SK-N-SH (cell line): ENCODE data around the gene UMODL1. TPM values are rescaled to one million over a fixed set of nuclear protein-coding genes. Genes with fewer than 3 reads are reported as not detected.

Experiments
- CTCF ChIA-PET: fragments of 300-600, 350-600 bp; formaldehyde crosslinking; extraction: SDS; loops from one replicate; lab custom pipeline; 2021; lab: Yijun Ruan, JAX
- POLR2A ChIA-PET: fragments of 350-600 bp; sonication (Branson Sonifier 250); formaldehyde crosslinking; extraction: SDS; loops from one replicate; lab custom pipeline; 2020; ENCODE audit warnings: antibody characterized with exemption, inconsistent platforms; lab: Yijun Ruan, JAX
- DNase-seq: peaks from one replicate; pipeline ENCODE4 v3.0.0; 2012
- H2AFZ ChIP-seq: fragments of 200-600 bp; sonication (generic); 2 replicates; pipeline ENCODE4 v1.8.1; 2016; ENCODE audit warnings: antibody characterized with exemption, mild to moderate bottlenecking, low read depth
- H3F3A ChIP-seq: fragments of 200-600 bp; sonication (generic); replicated peaks from 2 replicates; pipeline ENCODE3; 2016; ENCODE audit warnings: antibody characterized with exemption, mild to moderate bottlenecking; ENCODE audit not compliant: insufficient read depth
- H3K27ac ChIP-seq, 2 experiments: fragments of 200-500 bp in 1 of 2; fragments of 200-600 bp in 1 of 2; sonication (Bioruptor generic) in 1 of 2; sonication (generic), shearing (Covaris generic) in 1 of 2; 2 replicates each; pipeline versions ENCODE4 v1.5.1 to v1.6.1; 2014 to 2016; ENCODE audit warnings: low read depth in 2 of 2, inconsistent platforms in 1 of 2, low read length in 1 of 2, mild to moderate bottlenecking in 1 of 2, mixed read lengths in 1 of 2
- H3K27me3 ChIP-seq: fragments of 200-600 bp; sonication (generic), shearing (Covaris generic); 2 replicates; pipeline ENCODE4 v1.6.1; 2016; ENCODE audit warnings: mixed run types; ENCODE audit not compliant: insufficient read depth
- H3K36me3 ChIP-seq, 2 experiments: fragments of 200-500 bp in 1 of 2; fragments of 200-600 bp in 1 of 2; sonication (Bioruptor generic) in 1 of 2; sonication (generic) in 1 of 2; replicated peaks in 1 of 2; 2 replicates each; pipeline versions ENCODE3 to v1.5.1; 2014 to 2016; ENCODE audit warnings: low read length in 1 of 2, mild to moderate bottlenecking in 1 of 2; ENCODE audit not compliant: insufficient read depth in 2 of 2, control insufficient read depth in 1 of 2
- H3K4me1 ChIP-seq, 2 experiments: fragments of 200-500 bp in 1 of 2; fragments of 200-600 bp in 1 of 2; sonication (Bioruptor generic) in 1 of 2; sonication (generic), shearing (Covaris generic) in 1 of 2; 2 replicates each; pipeline versions ENCODE4 v1.5.1 to v1.6.1; 2014 to 2016; ENCODE audit warnings: low read depth in 1 of 2, low read length in 1 of 2, mixed run types in 1 of 2; ENCODE audit not compliant: insufficient read depth in 2 of 2, control insufficient read depth in 1 of 2
- H3K4me2 ChIP-seq: fragments of 200-600 bp; sonication (generic), shearing (Covaris generic); 2 replicates; pipeline ENCODE4 v1.6.1; 2017; ENCODE audit warnings: mixed run types
- H3K4me3 ChIP-seq, 2 experiments: fragments of 200-500 bp in 1 of 2; fragments of 200-600 bp in 1 of 2; sonication (Bioruptor generic) in 1 of 2; sonication (generic), shearing (Covaris generic) in 1 of 2; 2 replicates each; pipeline versions ENCODE4 v1.5.1 to v1.8.1; 2014 to 2016; ENCODE audit warnings: low read depth in 2 of 2, inconsistent platforms in 1 of 2, low read length in 1 of 2, mild to moderate bottlenecking in 1 of 2, mixed read lengths in 1 of 2, moderate library complexity in 1 of 2
- H3K79me2 ChIP-seq: fragments of 200-600 bp; sonication (generic); 2 replicates; pipeline ENCODE4 v1.8.1; 2017; ENCODE audit warnings: mild to moderate bottlenecking; ENCODE audit not compliant: insufficient read depth
- H3K9ac ChIP-seq: fragments of 200-600 bp; sonication (generic); 2 replicates; pipeline ENCODE4 v1.6.1; 2017; ENCODE audit warnings: mixed run types
- H3K9me2 ChIP-seq: fragments of 200-600 bp; sonication (generic); 2 replicates; pipeline ENCODE4 v1.6.1; 2017; ENCODE audit warnings: mixed run types
- H3K9me3 ChIP-seq: fragments of 200-600 bp; sonication (generic); 2 replicates; pipeline ENCODE4 v1.6.1; 2017; ENCODE audit warnings: mixed run types, mild to moderate bottlenecking, moderate library complexity
- H4K20me1 ChIP-seq: fragments of 200-600 bp; sonication (generic); 2 replicates; pipeline ENCODE4 v1.6.1; 2017; ENCODE audit warnings: mild to moderate bottlenecking, mixed run types; ENCODE audit not compliant: insufficient read depth
- CHD2 ChIP-seq: fragments of 150-350 bp; IDR thresholded peaks from 2 replicates; pipeline ENCODE4 v1.6.1; 2018; ENCODE audit warnings: low read length; ENCODE audit not compliant: partially characterized antibody
- EP300 ChIP-seq, 2 experiments: IDR thresholded peaks; 2 replicates each; pipeline versions ENCODE4 v1.4.0 to v1.6.1; 2012; ENCODE audit warnings: borderline replicate concordance in 1 of 2, low read depth in 1 of 2, low read length in 1 of 2
- FOXJ3 ChIP-seq: sonication (generic); formaldehyde crosslinking; IDR thresholded peaks from 2 replicates; pipeline ENCODE4 v1.5.1; 2020; ENCODE audit warnings: mild to moderate bottlenecking, missing genetic modification reagents
- FOXM1 ChIP-seq: IDR thresholded peaks from 2 replicates; pipeline ENCODE4 v1.4.0; 2012; ENCODE audit warnings: low read depth, mild to moderate bottlenecking
- GATA2 ChIP-seq: sonication (generic); formaldehyde crosslinking; IDR thresholded peaks from 2 replicates; pipeline ENCODE4 v1.5.0; 2020; ENCODE audit warnings: mild to moderate bottlenecking, missing genetic modification reagents
- JUND ChIP-seq: IDR thresholded peaks from 2 replicates; pipeline ENCODE4 v1.4.0; 2012
- MEF2A ChIP-seq: IDR thresholded peaks from 2 replicates; pipeline ENCODE4 v1.4.0; 2012; ENCODE audit warnings: low read depth, borderline replicate concordance
- NFIC ChIP-seq: IDR thresholded peaks from 2 replicates; pipeline ENCODE4 v1.4.0; 2012; ENCODE audit warnings: borderline replicate concordance
- REST ChIP-seq: IDR thresholded peaks from 2 replicates; pipeline ENCODE4 v1.6.1; 2012; ENCODE audit warnings: mild to moderate bottlenecking, low read depth, low read length, moderate library complexity
- RFX5 ChIP-seq: IDR thresholded peaks from 2 replicates; pipeline ENCODE4 v1.6.1; 2012; ENCODE audit warnings: mild to moderate bottlenecking, improper control_type of control experiment, low read length
- SIN3A ChIP-seq: IDR thresholded peaks from 2 replicates; pipeline ENCODE4 v1.6.1; 2012; ENCODE audit warnings: low read depth, mild to moderate bottlenecking, low read length, moderate library complexity, borderline replicate concordance
- SMC3 ChIP-seq: IDR thresholded peaks from 2 replicates; pipeline ENCODE4 v1.6.1; 2012; ENCODE audit warnings: low read depth, low read length, improper control_type of control experiment
- TAF1 ChIP-seq: IDR thresholded peaks from 2 replicates; pipeline ENCODE4 v1.6.1; 2012; ENCODE audit warnings: low read depth, mild to moderate bottlenecking, low read length, moderate library complexity, borderline replicate concordance
- TCF12 ChIP-seq: IDR thresholded peaks from 2 replicates; pipeline ENCODE4 v1.4.0; 2012
- YY1 ChIP-seq: IDR thresholded peaks from 2 replicates; pipeline ENCODE4 v1.4.0; 2012; ENCODE audit warnings: low read depth, mild to moderate bottlenecking
- ZBTB33 ChIP-seq: IDR thresholded peaks from 2 replicates; pipeline ENCODE4 v1.4.0; 2012; ENCODE audit warnings: low read depth, borderline replicate concordance
- WGBS: methylation state at CpG from one replicate; pipeline ENCODE4 v1.1.6; 2017; ENCODE audit warnings: low lambda C conversion rate; 5-methylcytosine and 5-hydroxymethylcytosine counted together
- polyA plus RNA-seq, 3 experiments: library from polyadenylated mRNA; depleted of rRNA; stranded (reverse); fragments of >200 nt; gene quantifications; 2 replicates each; pipeline ENCODE4 v1.2.3, GENCODE V29; 2012
- TF ChIP-seq, protein P1 (sequence below): IDR thresholded peaks from 2 replicates; pipeline ENCODE4 v1.4.0; 2012; ENCODE audit warnings: low read depth, borderline replicate concordance

The UMODL1 gene
- polyA plus RNA-seq, 1 of the 3 experiments (the other 2 are of a cell fraction) = not detected

DNA sequence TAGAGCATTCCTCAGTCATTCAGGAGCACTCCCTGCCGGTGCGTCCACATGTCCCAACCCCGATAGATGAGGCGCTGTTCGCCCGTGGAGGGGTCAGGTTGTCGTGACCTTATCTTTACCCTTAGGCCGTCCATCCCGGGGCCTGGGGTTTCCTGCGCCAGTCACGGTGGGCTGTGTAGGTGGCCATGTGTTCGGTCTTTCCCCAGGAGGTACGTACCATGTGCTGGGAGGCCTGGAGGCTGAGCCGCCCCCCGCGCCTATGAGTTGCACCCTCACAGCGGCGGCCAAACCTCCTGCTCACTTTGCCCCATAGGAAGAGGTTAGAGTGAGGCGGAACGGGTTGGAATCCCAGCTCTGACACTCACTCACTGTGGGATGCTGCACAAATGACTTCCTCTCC is 35.3 kb downstream of the UMODL1 start:
- Histone ChIP-seq H4K20me1 (no peaks in the 10 kb centered on the region), H2AFZ (no peak overlapping the region), H3K9me2 (no peaks in the 10 kb centered on the region), H3K9me3 (no peaks in the 10 kb centered on the region), H3K4me1 (no peaks in the 10 kb centered on the region), H3K79me2 (no peaks in the 10 kb centered on the region), H3F3A (no peaks in the 10 kb centered on the region), H3K9ac (no peak overlapping the region), H3K36me3 (no peaks in the 10 kb centered on the region), H3K4me3 (no peak overlapping the region), H3K27ac (no peak overlapping the region), H3K27me3 (no peaks in the 10 kb centered on the region), H3K4me2 (no peak overlapping the region)
- no peak for DNase-seq
- ChIA-PET POLR2A (no interaction called here), CTCF (interaction anchor here (1.3 to 4.8 kb wide), 5 partner anchors 11 to 290 kb away, joined by 5 to 55 read pairs (median 7); no protein-coding TSS in a partner anchor)
- TF ChIP-seq FOXJ3 (CRISPR knock-in tag) (no peak), SIN3A (no peak), EP300 (IDR thresholded peaks at IDR 0.05; ENCODE audit: borderline replicate concordance in 1 of 2, low read depth in 1 of 2, low read length in 1 of 2) (no peak), FOXM1 (no peak), YY1 (no peak), RFX5 (no peak), REST (no peak), TCF12 (no peak), JUND (no peak), MEF2A (no peak), CHD2 (no peak)
- TF ChIP-seq, protein P1, sequence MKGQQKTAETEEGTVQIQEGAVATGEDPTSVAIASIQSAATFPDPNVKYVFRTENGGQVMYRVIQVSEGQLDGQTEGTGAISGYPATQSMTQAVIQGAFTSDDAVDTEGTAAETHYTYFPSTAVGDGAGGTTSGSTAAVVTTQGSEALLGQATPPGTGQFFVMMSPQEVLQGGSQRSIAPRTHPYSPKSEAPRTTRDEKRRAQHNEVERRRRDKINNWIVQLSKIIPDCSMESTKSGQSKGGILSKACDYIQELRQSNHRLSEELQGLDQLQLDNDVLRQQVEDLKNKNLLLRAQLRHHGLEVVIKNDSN = no peak
- WGBS = 78% methylated on average over 13 of the region's 20 CpGs

DNA sequence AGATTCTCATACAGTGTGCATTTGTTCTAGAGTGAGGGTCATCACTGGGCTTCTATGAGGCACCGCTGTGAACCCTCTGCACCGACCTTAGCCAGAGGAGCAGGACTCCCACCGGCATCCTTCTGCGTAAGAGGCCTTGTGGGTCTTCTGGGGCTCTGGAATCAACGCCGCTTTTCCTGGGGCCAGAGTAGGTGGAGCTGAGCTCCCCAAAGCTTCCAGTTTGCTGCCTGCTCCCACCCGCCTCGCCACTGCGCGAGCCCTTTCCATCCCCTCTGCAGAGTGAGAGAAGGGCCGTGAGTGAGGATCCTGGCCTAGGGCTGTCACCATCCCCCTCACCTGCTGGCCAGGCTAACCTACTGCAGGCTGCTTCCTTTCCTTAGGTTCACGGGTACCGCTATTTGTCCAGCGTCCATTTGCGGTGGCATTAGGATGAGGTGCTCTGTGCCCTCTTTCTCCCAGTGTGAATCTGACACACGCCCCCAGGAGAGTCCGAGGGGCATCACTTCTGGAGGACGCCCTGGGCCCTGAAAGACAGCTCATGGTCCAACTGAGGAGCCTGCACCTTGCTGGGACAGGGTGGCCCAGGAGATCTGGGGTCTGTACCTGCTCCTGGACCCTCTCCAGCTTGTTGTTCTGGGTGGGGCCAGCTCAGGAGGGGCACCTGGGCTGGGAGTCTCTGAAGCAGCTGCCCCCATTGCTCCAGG is 36.2 kb downstream of the UMODL1 start:
- Histone ChIP-seq H3K4me1 (no peaks in the 10 kb centered on the region), H3K36me3 (no peaks in the 10 kb centered on the region), H4K20me1 (no peaks in the 10 kb centered on the region), H3K9me2 (no peaks in the 10 kb centered on the region), H3K4me2 (no peak overlapping the region), H3K79me2 (no peaks in the 10 kb centered on the region), H3K9ac (no peak overlapping the region), H3K9me3 (no peaks in the 10 kb centered on the region), H2AFZ (no peak overlapping the region), H3K27me3 (no peaks in the 10 kb centered on the region), H3K27ac (no peak overlapping the region), H3F3A (no peaks in the 10 kb centered on the region), H3K4me3 (peak overlapping the region in 1 of 2 experiments; percentile 16; a peak in 1 of 4 replicates)
- peak; percentile 48 for DNase-seq
- 80% methylated on average over 15 of the region's 18 CpGs for WGBS
- POLR2A ChIA-PET = no interaction called here
- CTCF ChIA-PET = interaction anchor here (0.7 to 4.8 kb wide), 27 partner anchors 10 to 827 kb away, joined by 3 to 55 read pairs (median 4); no protein-coding TSS in a partner anchor
- TF ChIP-seq FOXJ3 (CRISPR knock-in tag) (no peak), TAF1 (no peak), ZBTB33 (no peak), NFIC (no peak), SIN3A (no peak), GATA2 (CRISPR knock-in tag) (no peak), SMC3 (no peak)
- TF ChIP-seq, protein P1 = no peak
